Lung (tissue), 12 donors: Measurements from ENCODE around the gene P2RX5. TPM values are rescaled to one million over a fixed set of nuclear protein-coding genes. Genes with fewer than 3 reads are reported as not detected.

Experiments
- ATAC-seq: fragments of 200-7000 bp; cut with Tn5 transposase; one replicate; pipeline ENCODE4 v1.9.1; 2020; ENCODE audit warnings: moderate number of reproducible peaks; ENCODE audit not compliant: insufficient read depth, low FRiP score
- DNase-seq, 3 donors: peaks; one replicate each; pipeline ENCODE4 v3.0.0-alpha.2; 2013 to 2017
- H3K27ac ChIP-seq, 2 donors: one replicate each; pipeline ENCODE4 v1.5.1; 2013; ENCODE audit warnings: mild to moderate bottlenecking in 2 of 2, moderate library complexity in 2 of 2, control low read depth in 1 of 2, inconsistent platforms in 1 of 2, low read depth in 1 of 2, low read length in 1 of 2
- H3K27me3 ChIP-seq, 3 donors: one replicate each; pipeline ENCODE4 v1.5.1; 2013; ENCODE audit warnings: low read length in 2 of 3; ENCODE audit not compliant: control insufficient read depth in 3 of 3, insufficient read depth in 3 of 3
- H3K36me3 ChIP-seq, 4 donors: one replicate each; pipeline ENCODE4 v1.5.1; 2013; ENCODE audit warnings: low read length in 4 of 4, mild to moderate bottlenecking in 1 of 4, moderate library complexity in 1 of 4; ENCODE audit not compliant: control insufficient read depth in 4 of 4, insufficient read depth in 4 of 4
- H3K4me1 ChIP-seq, 5 donors: one replicate each; pipeline ENCODE4 v1.5.1; 2013; ENCODE audit warnings: low read length in 5 of 5, mild to moderate bottlenecking in 2 of 5, moderate library complexity in 1 of 5; ENCODE audit not compliant: control insufficient read depth in 5 of 5, insufficient read depth in 5 of 5
- H3K4me3 ChIP-seq: one replicate; pipeline ENCODE4 v1.5.1; 2013; ENCODE audit warnings: mild to moderate bottlenecking, control low read depth, moderate library complexity
- H3K9ac ChIP-seq, 2 donors: one replicate each; pipeline ENCODE4 v1.5.1; 2013; ENCODE audit warnings: low read length in 2 of 2, control low read depth in 1 of 2; ENCODE audit not compliant: insufficient read depth in 1 of 2
- H3K9me3 ChIP-seq, 4 donors: one replicate each; pipeline ENCODE4 v1.5.1; 2013; ENCODE audit warnings: low read length in 3 of 4, mild to moderate bottlenecking in 1 of 4, moderate library complexity in 1 of 4; ENCODE audit not compliant: control insufficient read depth in 4 of 4, insufficient read depth in 3 of 4
- CTCF ChIP-seq: IDR thresholded peaks from 2 replicates; pipeline ENCODE4 v1.5.1; 2012; ENCODE audit warnings: mild to moderate bottlenecking; ENCODE audit errors: control extremely low read depth, extremely low read depth
- WGBS, 2 donors: extraction: QIAGEN DNeasy Blood & Tissue Kit; methylation state at CpG; one replicate each; pipeline ENCODE4 v1.1.7; 2013; 5-methylcytosine and 5-hydroxymethylcytosine counted together
- polyA plus RNA-seq, 2 donors: library from polyadenylated mRNA; stranded (reverse); fragments of 200-250 nt; gene quantifications; one replicate each; pipeline ENCODE4 v1.2.1, GENCODE V29; 2013
- total RNA-seq, 2 donors: library from RNA; depleted of rRNA in 1 of 2; stranded (reverse); fragments of >200 nt in 1 of 2; gene quantifications; one replicate each; pipeline ENCODE4 v1.2.1, GENCODE V29; 2014 to 2021
- donor health status: control.
- donor health status: control.
- donor health status: Bipolar disorder and iron deficiency.
- donor health status: healthy.
- donor health status: DM: yes; HTN: yes; CAD: no.

P2RX5 gene
- total and polyA plus RNA-seq, 4 donors = 1.3 to 4.7 (median 3.3) TPM

GRCh38 chr17:3678095-3678820 is 17.7 kb downstream of the P2RX5 start:
- no peaks in the 10 kb centered on the region for H3K4me1 ChIP-seq
- peaks cover 0 to 2% (median 0%) of the 10 kb centered on the region in 3 donors for H3K27me3 ChIP-seq
- H3K36me3 ChIP-seq = no peaks in the 10 kb centered on the region
- no peak overlapping the region for H3K4me3 ChIP-seq
- WGBS, 2 donors = 64 to 77% methylated on average over 16 of the region's 16 CpGs
- no peaks in the 10 kb centered on the region for H3K9me3 ChIP-seq
- no peak overlapping the region for H3K9ac ChIP-seq
- no peak overlapping the region for H3K27ac ChIP-seq
- ATAC-seq (no peak), DNase-seq (no peak)
- TF ChIP-seq CTCF = no peak

GRCh38 chr17:3675886-3676285 is 20.1 kb downstream of the P2RX5 start:
- H3K4me3 ChIP-seq = no peak overlapping the region
- no peak overlapping the region for H3K27ac ChIP-seq
- ATAC-seq (no peak), DNase-seq (no peak)
- H3K4me1 ChIP-seq = no peaks in the 10 kb centered on the region
- WGBS, 2 donors = 82 to 92% methylated on average over 11 of the region's 11 CpGs
- no peaks in the 10 kb centered on the region for H3K9me3 ChIP-seq
- peaks cover 0 to 2% (median 0%) of the 10 kb centered on the region in 3 donors for H3K27me3 ChIP-seq
- H3K9ac ChIP-seq = no peak overlapping the region
- no peak for TF ChIP-seq CTCF
- H3K36me3 ChIP-seq = peaks cover 0 to 3% (median 0%) of the 10 kb centered on the region in 4 donors

GRCh38 chr17:3672571-3672970 is 23.4 kb downstream of the P2RX5 start:
- TF ChIP-seq CTCF = no peak
- H3K36me3 ChIP-seq = peaks cover 0 to 8% (median 0%) of the 10 kb centered on the region in 4 donors
- no peak overlapping the region for H3K9ac ChIP-seq
- H3K27ac ChIP-seq = no peak overlapping the region
- peaks cover 0 to 2% (median 0%) of the 10 kb centered on the region in 3 donors for H3K27me3 ChIP-seq
- ATAC-seq (no peak), DNase-seq (no peak)
- no peaks in the 10 kb centered on the region for H3K9me3 ChIP-seq
- peaks cover 0 to 14% (median 4%) of the 10 kb centered on the region in 5 donors for H3K4me1 ChIP-seq
- H3K4me3 ChIP-seq = no peak overlapping the region
- WGBS, 2 donors = 95 to 97% methylated on average over 4 of the region's 4 CpGs
